Breast epithelium (tissue), 4 donors: Measurements from ENCODE around the gene MTHFR. TPM values are rescaled to one million over a fixed set of nuclear protein-coding genes. Genes with fewer than 3 reads are reported as not detected.

Source experiments
- DNase-seq, 2 donors: peaks; one replicate each; pipeline ENCODE4 v3.0.0-alpha.2; 2019; ENCODE audit warnings: low spot score in 2 of 2
- H3K27ac ChIP-seq, 2 donors: fragments of 200-600 bp; sonication (generic) in 1 of 2; one replicate each; pipeline ENCODE4 v1.5.1; 2016 to 2019; ENCODE audit warnings: mild to moderate bottlenecking in 1 of 2
- H3K27me3 ChIP-seq, 2 donors: fragments of 200-600 bp; sonication (generic) in 1 of 2; one replicate each; pipeline versions ENCODE4 v1.5.1 to v1.6.0; 2017 to 2019; ENCODE audit warnings: control low read depth in 1 of 2, mild to moderate bottlenecking in 1 of 2
- H3K36me3 ChIP-seq: fragments of 200-600 bp; one replicate; pipeline ENCODE4 v1.5.1; 2019
- H3K4me1 ChIP-seq, 2 donors: fragments of 200-600 bp; sonication (generic); one replicate each; pipeline ENCODE4 v1.5.1; 2016 to 2019; ENCODE audit warnings: control low read depth in 1 of 2
- H3K4me3 ChIP-seq, 3 donors: fragments of 200-600 bp; sonication (generic); 1 replicate in 2 of 3; 2 replicates in 1 of 3; pipeline ENCODE4 v1.5.1; 2016 to 2019; ENCODE audit warnings: mild to moderate bottlenecking in 3 of 3, moderate library complexity in 2 of 3
- H3K9me3 ChIP-seq, 2 donors: fragments of 200-600 bp; sonication (generic) in 1 of 2; one replicate each; pipeline ENCODE4 v1.5.1; 2016 to 2019; ENCODE audit warnings: control low read depth in 1 of 2
- POLR2A ChIP-seq: fragments of 450-650 bp; IDR thresholded peaks from one replicate; pipeline ENCODE4 v1.6.1; 2016; ENCODE audit warnings: antibody characterized with exemption, mild to moderate bottlenecking, moderate library complexity
- POLR2AphosphoS5 ChIP-seq, 3 donors: sonication (generic); formaldehyde crosslinking; IDR thresholded peaks; one replicate each; pipeline ENCODE4 v1.6.1; 2017; ENCODE audit warnings: antibody characterized with exemption in 3 of 3
- intact Hi-C: fragments of 100-400 bp; cut with DNase I; formaldehyde crosslinking; loops from one replicate; pipeline ENCODE4 v1.15.1; 2023; ENCODE audit warnings: low total_unique reads
- total RNA-seq, 3 donors: library from RNA; depleted of rRNA; stranded (reverse); fragments of >200 nt; gene quantifications; one replicate each; pipeline ENCODE4 v1.1.0, GENCODE V29; 2016
- TF ChIP-seq, protein P1 (sequence below), 3 donors: fragments of 450-650 bp; IDR thresholded peaks; one replicate each; pipeline ENCODE4 v1.5.1; 2016 to 2017; ENCODE audit warnings: antibody characterized with exemption in 3 of 3, mild to moderate bottlenecking in 3 of 3, moderate library complexity in 3 of 3

MTHFR gene
- total RNA-seq, 3 donors from 2014 or later, result 24.6 to 42.0 (median 30.0) TPM

DNA sequence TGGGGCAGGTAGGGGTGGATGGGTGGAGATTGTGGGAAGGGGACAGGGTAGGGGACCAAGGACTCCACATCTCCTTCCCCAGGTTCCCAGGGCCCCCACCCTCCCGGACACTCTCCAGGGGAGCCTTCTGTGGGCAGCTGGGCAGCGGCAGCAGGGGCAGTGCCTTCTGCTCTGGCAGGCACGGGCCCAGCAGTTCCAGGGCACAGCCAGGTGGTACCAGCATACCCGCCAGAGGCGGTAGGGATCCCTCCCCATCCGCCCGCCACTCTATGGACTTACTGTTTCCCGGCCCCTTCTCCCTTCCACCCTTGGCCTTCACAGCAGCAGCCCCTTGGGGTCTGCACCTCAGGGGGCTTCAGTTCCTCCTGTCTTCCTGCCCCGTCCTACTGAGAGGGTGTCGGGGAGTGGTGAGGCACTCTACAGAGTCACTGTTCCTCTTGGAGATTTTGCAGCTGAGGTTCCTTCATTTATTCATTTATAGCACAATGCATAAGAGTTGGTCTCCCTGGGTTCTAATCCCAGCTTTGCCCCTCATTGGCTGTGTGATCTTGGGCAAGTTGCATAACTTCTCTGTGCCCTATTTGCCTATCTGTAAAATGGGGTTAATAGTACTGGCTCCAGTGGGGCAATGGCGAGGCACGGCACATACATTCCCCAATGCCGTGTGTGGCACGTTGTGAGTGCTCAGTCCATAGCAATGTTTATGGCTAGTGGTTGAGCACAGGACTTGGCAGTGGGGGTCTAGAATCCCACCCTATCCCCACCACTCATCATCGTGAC is 26.7 kb downstream of the MTHFR start:
- no peaks in the 10 kb centered on the region for H3K27me3 ChIP-seq
- no peak overlapping the region for H3K27ac ChIP-seq
- H3K36me3 ChIP-seq, result no peaks in the 10 kb centered on the region
- H3K4me1 ChIP-seq, result no peaks in the 10 kb centered on the region
- DNase-seq, result no peak
- H3K9me3 ChIP-seq, result no peaks in the 10 kb centered on the region
- H3K4me3 ChIP-seq, result no peak overlapping the region
- intact Hi-C loops, result no loop called here
- TF ChIP-seq, protein P1, sequence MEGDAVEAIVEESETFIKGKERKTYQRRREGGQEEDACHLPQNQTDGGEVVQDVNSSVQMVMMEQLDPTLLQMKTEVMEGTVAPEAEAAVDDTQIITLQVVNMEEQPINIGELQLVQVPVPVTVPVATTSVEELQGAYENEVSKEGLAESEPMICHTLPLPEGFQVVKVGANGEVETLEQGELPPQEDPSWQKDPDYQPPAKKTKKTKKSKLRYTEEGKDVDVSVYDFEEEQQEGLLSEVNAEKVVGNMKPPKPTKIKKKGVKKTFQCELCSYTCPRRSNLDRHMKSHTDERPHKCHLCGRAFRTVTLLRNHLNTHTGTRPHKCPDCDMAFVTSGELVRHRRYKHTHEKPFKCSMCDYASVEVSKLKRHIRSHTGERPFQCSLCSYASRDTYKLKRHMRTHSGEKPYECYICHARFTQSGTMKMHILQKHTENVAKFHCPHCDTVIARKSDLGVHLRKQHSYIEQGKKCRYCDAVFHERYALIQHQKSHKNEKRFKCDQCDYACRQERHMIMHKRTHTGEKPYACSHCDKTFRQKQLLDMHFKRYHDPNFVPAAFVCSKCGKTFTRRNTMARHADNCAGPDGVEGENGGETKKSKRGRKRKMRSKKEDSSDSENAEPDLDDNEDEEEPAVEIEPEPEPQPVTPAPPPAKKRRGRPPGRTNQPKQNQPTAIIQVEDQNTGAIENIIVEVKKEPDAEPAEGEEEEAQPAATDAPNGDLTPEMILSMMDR (IDR thresholded peaks at IDR 0.05), result no peak
- TF ChIP-seq POLR2A (no peak), POLR2AphosphoS5 (IDR thresholded peaks at IDR 0.05) (no peak)

DNA sequence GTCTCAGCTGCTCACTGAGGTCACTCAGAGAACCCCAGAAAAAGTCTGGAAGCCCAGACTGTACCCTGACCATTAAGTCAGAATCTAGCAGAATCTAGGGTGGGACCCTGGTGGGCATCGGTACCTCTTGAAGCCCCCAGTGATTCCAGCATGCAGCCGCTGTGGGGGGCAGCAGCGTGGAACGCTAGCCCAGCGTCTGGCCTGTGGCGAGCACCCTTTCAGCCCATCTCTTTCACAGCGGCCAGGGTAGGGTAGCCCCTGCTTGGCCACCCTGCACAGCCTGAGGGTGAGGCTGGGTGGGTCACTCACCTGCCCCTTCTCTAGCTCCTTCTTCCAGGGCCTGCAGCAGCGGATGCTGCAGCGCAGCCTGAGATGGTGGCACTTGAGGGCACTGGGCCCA is 27.4 kb downstream of the MTHFR start:
- no peaks in the 10 kb centered on the region for H3K9me3 ChIP-seq
- intact Hi-C loops, result no loop called here
- no peak overlapping the region for H3K27ac ChIP-seq
- DNase-seq, result no peak
- no peak overlapping the region for H3K4me3 ChIP-seq
- TF ChIP-seq, protein P1 (IDR thresholded peaks at IDR 0.05), result no peak
- no peak for TF ChIP-seq POLR2AphosphoS5 (IDR thresholded peaks at IDR 0.05)
- no peak for TF ChIP-seq POLR2A
- no peaks in the 10 kb centered on the region for H3K4me1 ChIP-seq
- no peaks in the 10 kb centered on the region for H3K27me3 ChIP-seq
- H3K36me3 ChIP-seq, result no peaks in the 10 kb centered on the region

DNA sequence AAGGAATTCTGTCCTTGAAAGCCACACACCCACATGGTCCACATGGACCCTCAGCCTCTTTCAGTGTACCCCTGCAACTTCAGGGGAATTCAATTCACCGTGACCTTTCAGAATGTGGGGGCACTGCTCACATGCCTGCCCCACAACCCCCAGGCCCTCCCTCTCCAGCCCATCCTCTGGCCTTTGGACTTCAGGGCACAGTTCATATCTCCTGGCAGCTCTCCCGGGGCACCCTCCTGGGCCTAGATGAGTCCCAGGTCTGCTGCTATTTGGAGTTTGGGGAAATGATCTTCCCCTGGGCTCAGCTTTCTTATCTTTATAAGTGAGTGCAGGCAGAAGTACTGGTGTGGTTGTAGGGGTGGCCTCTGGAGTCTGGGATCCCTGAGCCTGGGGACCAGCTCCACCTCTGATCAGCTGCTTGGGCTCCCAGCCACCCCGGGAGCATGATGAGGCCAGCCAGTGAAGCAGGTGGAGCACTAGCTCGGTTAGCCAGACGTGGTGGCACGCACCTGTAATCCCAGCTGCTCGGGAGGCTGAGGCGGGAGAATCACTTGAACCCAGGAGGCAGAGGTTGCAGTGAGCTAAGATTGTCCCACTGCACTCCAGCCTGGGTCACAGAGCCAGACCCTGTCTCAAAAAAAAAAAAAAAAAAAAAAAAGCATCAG is 28.0 kb downstream of the MTHFR start:
- intact Hi-C loops, result no loop called here
- DNase-seq, result no peak
- no peaks in the 10 kb centered on the region for H3K4me1 ChIP-seq
- no peak overlapping the region for H3K4me3 ChIP-seq
- no peaks in the 10 kb centered on the region for H3K9me3 ChIP-seq
- no peaks in the 10 kb centered on the region for H3K27me3 ChIP-seq
- TF ChIP-seq POLR2AphosphoS5 (IDR thresholded peaks at IDR 0.05) (no peak), POLR2A (no peak)
- TF ChIP-seq, protein P1 (IDR thresholded peaks at IDR 0.05), result no peak
- H3K36me3 ChIP-seq, result no peaks in the 10 kb centered on the region
- no peak overlapping the region for H3K27ac ChIP-seq

DNA sequence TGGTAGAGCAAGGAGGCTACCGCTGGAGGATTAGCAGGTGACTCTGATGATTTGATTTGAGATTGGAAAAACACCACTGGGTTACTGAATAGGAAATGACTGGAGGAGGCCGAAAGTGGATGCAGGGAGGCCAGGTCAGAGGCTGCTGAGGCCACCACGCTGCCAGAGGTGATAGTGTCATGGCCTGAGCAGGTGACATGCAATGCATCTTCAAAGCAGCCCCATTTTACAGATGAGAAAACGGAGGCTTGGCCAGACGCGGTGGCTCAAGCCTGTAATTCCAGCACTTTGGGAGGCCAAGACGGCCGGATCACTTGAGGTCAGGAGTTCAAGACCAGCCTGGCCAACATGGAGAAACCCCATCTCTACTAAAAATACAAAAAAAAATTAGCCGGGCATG is 31.0 kb downstream of the MTHFR start:
- no peaks in the 10 kb centered on the region for H3K27me3 ChIP-seq
- no peak overlapping the region for H3K27ac ChIP-seq
- intact Hi-C loops, result no loop called here
- DNase-seq, result no peak
- H3K36me3 ChIP-seq, result no peaks in the 10 kb centered on the region
- H3K4me1 ChIP-seq, result no peaks in the 10 kb centered on the region
- TF ChIP-seq POLR2A (no peak), POLR2AphosphoS5 (IDR thresholded peaks at IDR 0.05) (no peak)
- TF ChIP-seq, protein P1 (IDR thresholded peaks at IDR 0.05), result no peak
- no peaks in the 10 kb centered on the region for H3K9me3 ChIP-seq
- H3K4me3 ChIP-seq, result no peak overlapping the region

DNA sequence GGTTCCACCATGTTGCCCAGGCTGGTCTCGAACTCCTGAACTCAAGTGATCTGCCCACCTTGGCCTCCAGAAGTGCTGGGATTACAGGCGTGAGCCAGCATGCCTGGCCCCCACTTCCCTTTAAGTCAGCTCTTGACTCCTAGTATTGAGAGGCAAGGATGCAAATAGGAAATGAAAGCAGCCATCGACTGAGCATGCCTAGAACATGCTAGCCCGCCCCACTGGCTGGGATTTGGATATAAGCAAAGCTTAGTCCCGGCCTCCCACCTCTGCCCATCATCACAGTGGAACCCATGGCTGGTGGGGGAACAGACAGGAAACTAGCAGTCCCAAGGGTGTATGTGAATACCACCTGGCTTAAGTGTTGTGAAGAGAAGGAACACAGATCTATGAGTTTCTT is 33.3 kb downstream of the MTHFR start:
- TF ChIP-seq, protein P1 (IDR thresholded peaks at IDR 0.05), result no peak
- TF ChIP-seq POLR2A (no peak), POLR2AphosphoS5 (IDR thresholded peaks at IDR 0.05) (no peak)
- DNase-seq, result no peak

More for the DNA sequence above, 33.3 kb downstream of the MTHFR start:
- no peak overlapping the region for H3K27ac ChIP-seq
- H3K4me1 ChIP-seq, result no peaks in the 10 kb centered on the region
- H3K27me3 ChIP-seq, result no peaks in the 10 kb centered on the region
- H3K9me3 ChIP-seq, result no peaks in the 10 kb centered on the region
- intact Hi-C loops, result no loop called here
- H3K36me3 ChIP-seq, result no peaks in the 10 kb centered on the region
- no peak overlapping the region for H3K4me3 ChIP-seq
